Measurements from ENCODE around the gene SAT2.

The SAT2 gene

DNA sequence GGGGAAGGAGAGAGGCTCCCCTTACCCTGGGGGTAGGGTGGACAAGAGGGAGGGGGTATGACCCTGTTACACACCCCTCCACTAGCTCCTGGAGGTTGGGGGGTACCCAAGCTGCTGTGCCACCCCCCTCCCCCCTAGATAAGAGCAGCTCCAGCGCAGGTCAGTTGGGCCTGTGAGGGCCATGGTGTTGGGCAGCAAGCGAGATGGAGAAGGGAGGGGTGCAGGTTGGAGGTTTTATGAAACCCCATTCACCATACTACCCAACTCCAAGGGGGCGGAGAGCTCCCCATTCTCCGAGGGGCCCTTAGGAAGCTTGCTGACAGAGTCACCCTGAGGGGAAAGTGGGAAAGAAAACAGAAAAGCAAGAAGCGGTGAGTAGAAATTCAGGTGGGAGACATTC lies 36.0 kb downstream of the SAT2 start:
- no peak for ATAC-seq (ENCODE audit: low read depth)
- no peaks in the 10 kb centered on the region for H3K4me1 Mint-ChIP-seq
- H3K27ac Mint-ChIP-seq: no peak overlapping the region
- H3K36me3 Mint-ChIP-seq: peaks cover 39% of the 10 kb centered on the region
- no peak for DNase-seq (ENCODE audit: low spot score in 2 of 2)
- no peak overlapping the region for H3K4me3 Mint-ChIP-seq
- no peaks in the 10 kb centered on the region for H3K9me3 Mint-ChIP-seq
- no peaks in the 10 kb centered on the region for H3K27me3 Mint-ChIP-seq

DNA sequence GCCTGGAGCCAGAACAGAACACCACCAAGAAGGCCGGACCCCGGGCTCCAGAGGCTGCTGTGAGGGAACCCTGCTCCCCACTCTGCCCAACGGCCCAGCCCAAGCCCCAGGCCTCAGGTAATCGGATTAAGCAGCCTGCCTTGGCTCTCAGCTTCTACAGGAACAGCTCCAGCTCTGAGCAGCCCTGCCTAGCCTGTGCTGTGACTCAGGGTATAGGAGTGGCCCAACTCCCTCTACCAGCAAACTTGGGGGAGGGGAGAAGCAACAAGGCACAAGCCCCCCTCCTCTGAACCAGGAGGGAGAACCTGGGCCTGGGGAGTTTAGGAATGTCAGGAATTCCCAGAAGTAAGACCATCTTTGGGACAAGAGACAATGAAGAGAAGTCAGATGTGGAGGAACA lies 36.9 kb downstream of the SAT2 start:
- DNase-seq (ENCODE audit: low spot score in 2 of 2) (no peak), ATAC-seq (ENCODE audit: low read depth) (no peak)

DNA sequence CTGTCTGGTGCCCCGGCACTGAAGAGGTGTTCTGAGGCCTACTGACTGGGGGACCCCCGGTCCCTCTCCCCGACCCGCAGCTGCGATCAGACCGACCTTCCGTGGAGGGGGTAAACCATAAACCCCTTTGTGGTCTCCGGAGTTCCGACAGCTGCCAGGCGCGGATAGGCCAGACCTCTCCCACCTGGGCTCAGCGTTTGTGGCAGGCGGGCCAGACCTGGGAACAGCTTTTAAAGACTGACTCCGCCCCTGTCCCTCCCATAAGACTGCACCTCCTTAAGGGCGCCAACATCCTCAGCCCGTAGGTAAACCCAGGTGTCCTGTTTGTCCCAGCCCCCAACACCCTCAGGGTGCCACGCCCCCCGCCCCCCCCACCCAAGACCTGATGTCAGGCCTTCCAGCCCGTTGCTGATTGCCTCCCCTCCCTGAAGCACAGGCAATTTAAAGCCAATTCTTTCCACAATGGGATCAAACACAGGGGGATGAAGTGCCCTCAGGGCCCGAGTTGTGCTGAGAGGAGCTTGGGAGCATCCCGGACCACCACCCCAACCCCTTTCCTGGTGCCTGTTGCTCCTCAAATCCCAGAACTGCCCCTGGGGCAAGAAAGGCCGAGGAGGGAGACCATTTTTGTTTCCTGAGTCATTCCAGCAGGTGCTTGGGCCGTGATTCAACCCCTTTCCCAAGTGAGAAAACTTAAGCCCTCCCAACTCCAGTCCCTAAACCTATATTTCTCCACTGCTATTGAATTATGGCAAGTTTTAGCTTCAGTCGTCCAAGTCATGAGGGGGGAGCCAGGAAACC lies 37.5 kb downstream of the SAT2 start, which contains the start of gene SOX15:
TSS of gene SOX15 (minus strand) at position 204 of the 801 bp plus-strand sequence. CDS start 418 bp downstream, outside the sequence.
- DNase-seq (ENCODE audit: low spot score in 2 of 2) (no peak), ATAC-seq (ENCODE audit: low read depth) (no peak)
- Mint-ChIP-seq H3K4me1 (peaks cover 2% of the 10 kb centered on the region), H3K9me3 (no peaks in the 10 kb centered on the region), H3K27me3 (no peaks in the 10 kb centered on the region), H3K4me3 (no peak within 1 kb of the TSS), H3K27ac (no peak within 1 kb of the TSS), H3K36me3 (peaks cover 32% of the 10 kb centered on the region)

More for the DNA sequence above, 36.9 kb downstream of the SAT2 start:
- H3K4me3 Mint-ChIP-seq: no peak overlapping the region
- no peaks in the 10 kb centered on the region for H3K27me3 Mint-ChIP-seq
- H3K27ac Mint-ChIP-seq: no peak overlapping the region
- H3K36me3 Mint-ChIP-seq: peaks cover 37% of the 10 kb centered on the region
- H3K4me1 Mint-ChIP-seq: peaks cover under 1% of the 10 kb centered on the region
- no peaks in the 10 kb centered on the region for H3K9me3 Mint-ChIP-seq

DNA sequence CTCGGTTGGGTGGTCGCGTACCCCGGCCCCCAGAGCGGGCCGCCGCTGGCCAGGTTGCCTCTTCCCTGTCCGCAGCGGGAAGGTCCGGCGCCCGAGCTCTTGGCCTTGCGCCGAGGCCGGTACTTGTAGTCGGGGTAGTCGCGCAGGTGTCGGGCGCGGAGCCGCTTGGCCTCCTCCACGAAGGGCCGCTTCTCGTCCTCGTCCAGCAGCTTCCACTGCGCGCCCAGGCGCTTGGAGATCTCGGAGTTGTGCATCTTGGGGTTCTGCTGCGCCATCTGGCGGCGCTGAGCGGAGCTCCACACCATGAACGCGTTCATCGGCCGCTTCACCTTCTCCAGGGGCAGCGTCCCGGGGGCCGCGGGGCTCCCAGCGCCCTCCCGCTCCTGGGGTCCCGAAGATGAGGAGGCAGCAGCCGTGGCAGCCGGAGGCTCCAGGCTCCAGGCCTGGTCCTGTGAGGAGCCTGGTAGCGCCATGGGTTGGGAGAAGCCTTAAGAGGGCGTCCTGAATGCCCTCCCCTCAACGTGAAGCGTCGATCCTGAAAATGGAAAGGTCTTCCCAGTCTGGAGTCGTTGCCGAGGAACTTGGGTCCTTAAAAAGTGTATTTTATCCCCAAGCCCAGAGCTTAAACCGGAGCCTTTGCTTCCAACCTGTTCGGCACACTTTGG lies 38.3 kb downstream of the SAT2 start:
- DNase-seq (ENCODE audit: low spot score in 2 of 2): peak; percentile 66 to 74
- no peaks in the 10 kb centered on the region for H3K27me3 Mint-ChIP-seq
- no peak overlapping the region for H3K27ac Mint-ChIP-seq
- ATAC-seq (ENCODE audit: low read depth): peak; percentile 94
- H3K36me3 Mint-ChIP-seq: peaks cover 30% of the 10 kb centered on the region
- peaks cover 6% of the 10 kb centered on the region for H3K4me1 Mint-ChIP-seq
- no peak overlapping the region for H3K4me3 Mint-ChIP-seq
- H3K9me3 Mint-ChIP-seq: no peaks in the 10 kb centered on the region

DNA sequence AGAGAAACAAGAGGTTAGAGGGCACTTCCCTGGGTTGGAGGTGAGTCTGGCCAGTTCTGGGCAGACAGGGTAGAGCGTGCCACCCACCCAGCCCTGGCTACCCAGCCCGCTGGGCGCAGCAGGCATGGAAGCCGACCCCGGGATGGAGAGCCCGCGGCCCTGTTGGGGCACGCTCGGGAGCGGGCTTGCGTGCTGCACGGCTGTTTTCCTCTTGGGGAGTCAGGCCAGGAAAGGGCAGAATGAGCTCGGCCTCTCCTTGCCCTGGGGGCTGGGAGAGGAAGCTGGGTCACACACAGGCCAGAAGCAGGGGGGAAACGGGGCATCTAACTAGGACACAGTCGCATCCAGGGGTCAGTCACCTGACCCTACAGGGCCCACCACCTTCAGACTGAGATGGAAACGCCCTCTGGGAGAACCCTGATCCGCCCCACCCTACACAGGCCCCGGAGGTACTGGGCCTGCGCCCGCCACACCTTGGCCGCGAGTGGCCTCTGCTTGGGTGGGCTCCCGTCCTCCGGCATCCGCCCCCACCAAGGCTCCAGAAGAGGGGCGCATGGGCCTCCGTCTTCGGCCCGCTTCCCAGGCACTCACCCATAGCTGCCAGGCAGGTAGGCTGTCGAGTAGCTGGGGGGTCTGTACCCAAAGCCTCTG lies 38.9 kb downstream of the SAT2 start:
- Mint-ChIP-seq H3K27ac (no peak overlapping the region), H3K36me3 (peaks cover 24% of the 10 kb centered on the region), H3K4me1 (peaks cover 8% of the 10 kb centered on the region), H3K9me3 (no peaks in the 10 kb centered on the region), H3K27me3 (no peaks in the 10 kb centered on the region), H3K4me3 (no peak overlapping the region)
- ATAC-seq (ENCODE audit: low read depth) (no peak), DNase-seq (ENCODE audit: low spot score in 2 of 2) (no peak)

DNA sequence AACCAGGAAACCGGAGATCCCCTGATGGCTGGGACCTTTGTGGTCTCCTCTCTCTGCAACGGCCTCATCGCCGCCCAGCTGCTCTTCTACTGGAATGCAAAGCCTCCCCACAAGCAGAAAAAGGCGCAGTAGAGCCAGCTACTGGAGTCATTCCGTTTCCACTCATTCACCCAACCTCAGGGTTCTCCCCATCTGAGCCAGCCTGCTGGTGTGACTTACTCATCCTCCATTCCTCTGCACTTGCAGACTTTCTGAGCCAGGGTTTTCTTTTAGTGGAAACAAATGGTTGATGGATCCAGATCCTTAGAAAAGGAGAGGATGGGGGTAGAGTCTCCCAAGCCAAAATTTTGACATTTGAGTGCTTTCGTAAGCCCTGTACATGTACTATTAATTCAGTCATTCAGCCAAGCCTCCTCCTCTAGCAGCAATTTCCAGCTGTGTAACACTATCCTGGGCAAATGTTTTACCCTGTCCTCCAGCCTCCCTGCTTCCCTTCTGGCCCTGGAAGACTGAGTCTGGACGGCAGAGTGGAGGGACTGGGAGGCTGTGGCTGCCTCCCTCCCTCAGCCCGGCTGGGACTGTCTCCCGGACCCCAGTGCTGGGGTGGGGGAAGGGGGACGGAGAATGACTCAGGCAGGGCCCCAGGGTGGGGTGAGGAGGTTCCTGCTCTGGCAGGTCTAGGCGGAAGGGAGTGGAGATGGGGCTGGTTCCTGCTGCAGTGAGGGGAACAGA lies 40.0 kb downstream of the SAT2 start:
- no peak for DNase-seq (ENCODE audit: low spot score in 2 of 2)
- H3K4me3 Mint-ChIP-seq: no peak overlapping the region
- H3K9me3 Mint-ChIP-seq: no peaks in the 10 kb centered on the region
- no peak for ATAC-seq (ENCODE audit: low read depth)
- H3K36me3 Mint-ChIP-seq: peaks cover 17% of the 10 kb centered on the region
- H3K27me3 Mint-ChIP-seq: no peaks in the 10 kb centered on the region
- no peak overlapping the region for H3K27ac Mint-ChIP-seq
- H3K4me1 Mint-ChIP-seq: peaks cover 8% of the 10 kb centered on the region

DNA sequence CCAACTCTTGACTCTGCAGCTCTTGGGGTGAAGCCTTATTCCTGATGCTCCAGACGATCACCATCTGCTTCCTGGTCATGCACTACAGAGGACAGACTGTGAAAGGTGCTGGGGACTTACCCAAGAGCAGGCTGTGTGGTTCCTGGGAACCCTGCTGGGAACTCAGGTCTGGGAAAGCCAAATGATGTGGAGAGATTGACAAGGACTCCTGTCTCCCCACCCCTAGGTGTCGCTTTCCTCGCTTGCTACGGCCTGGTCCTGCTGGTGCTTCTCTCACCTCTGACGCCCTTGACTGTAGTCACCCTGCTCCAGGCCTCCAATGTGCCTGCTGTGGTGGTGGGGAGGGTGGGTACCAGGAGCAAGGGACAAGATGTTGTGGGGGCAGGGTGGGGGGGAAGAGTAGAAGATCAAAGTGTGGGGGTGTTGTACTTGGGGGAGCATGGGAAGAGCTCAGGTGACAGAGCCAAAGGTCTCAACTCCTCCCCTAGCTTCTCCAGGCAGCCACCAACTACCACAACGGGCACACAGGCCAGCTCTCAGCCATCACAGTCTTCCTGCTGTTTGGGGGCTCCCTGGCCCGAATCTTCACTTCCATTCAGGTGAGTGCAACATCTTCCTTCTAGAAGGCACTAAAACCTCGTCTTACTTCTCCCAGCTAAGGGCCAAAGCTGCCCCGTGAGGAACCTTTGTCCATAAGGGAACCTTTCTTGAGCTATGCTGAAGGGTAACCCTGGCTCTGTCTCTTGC lies 40.8 kb downstream of the SAT2 start:
- Mint-ChIP-seq H3K4me3 (no peak overlapping the region), H3K36me3 (peaks cover 14% of the 10 kb centered on the region), H3K9me3 (no peaks in the 10 kb centered on the region), H3K4me1 (peaks cover 13% of the 10 kb centered on the region), H3K27ac (no peak overlapping the region), H3K27me3 (no peaks in the 10 kb centered on the region)
- no peak for DNase-seq (ENCODE audit: low spot score in 2 of 2)
- no peak for ATAC-seq (ENCODE audit: low read depth)

DNA sequence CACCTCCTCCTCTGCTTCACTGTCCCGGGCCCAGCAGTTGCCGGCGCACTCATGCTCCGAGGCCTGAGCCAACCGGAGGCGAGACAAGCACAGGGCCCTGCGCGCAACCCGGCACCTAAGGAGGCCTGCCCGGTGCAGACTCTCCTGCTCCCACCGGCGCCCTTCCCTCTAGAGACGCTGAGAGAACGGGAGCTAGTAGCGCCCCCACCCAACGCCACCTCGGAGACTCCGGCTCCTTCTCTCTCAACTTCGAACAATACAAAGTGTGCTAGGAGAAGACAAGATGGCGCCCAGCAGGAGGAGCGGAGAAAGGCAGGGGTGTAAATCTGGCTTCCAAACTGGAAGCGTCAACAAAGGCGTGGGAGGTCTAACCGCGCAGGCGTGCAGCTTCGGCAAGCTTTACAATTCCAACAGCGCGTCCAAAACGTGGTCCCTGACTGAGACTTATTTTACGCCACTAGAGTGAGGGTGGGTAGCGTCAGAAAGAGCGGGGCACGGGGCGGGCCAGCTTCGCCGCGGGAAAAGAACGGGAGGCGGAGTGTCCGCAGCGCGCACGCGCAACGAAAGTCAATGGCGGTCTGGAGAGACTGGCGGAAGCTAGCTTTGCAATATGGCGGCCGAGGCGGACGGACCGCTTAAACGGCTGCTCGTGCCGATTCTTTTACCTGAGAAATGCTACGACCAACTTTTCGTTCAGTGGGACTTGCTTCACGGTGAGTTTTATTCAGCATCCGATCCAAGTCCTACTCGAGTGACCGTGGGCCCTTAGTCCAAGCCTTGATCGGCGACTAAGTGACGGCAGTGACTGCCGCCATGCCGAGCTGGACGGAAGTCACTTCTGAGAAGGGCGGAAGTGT lies 44.1 kb downstream of the SAT2 start, which contains the start of gene MPDU1:
TSS of gene MPDU1 (plus strand) at position 600 of the 857 bp plus-strand sequence. CDS start at position 611, 11 bp downstream.
- Mint-ChIP-seq H3K4me3 (peak within 1 kb of the TSS; percentile 93), H3K9me3 (no peaks in the 10 kb centered on the region), H3K27ac (peak within 1 kb of the TSS; percentile 98), H3K36me3 (peaks cover 9% of the 10 kb centered on the region), H3K4me1 (peaks cover 42% of the 10 kb centered on the region), H3K27me3 (no peaks in the 10 kb centered on the region)
- ATAC-seq (ENCODE audit: low read depth) (peak; percentile 79), DNase-seq (ENCODE audit: low spot score in 2 of 2) (peak; percentile 89 to 93)

DNA sequence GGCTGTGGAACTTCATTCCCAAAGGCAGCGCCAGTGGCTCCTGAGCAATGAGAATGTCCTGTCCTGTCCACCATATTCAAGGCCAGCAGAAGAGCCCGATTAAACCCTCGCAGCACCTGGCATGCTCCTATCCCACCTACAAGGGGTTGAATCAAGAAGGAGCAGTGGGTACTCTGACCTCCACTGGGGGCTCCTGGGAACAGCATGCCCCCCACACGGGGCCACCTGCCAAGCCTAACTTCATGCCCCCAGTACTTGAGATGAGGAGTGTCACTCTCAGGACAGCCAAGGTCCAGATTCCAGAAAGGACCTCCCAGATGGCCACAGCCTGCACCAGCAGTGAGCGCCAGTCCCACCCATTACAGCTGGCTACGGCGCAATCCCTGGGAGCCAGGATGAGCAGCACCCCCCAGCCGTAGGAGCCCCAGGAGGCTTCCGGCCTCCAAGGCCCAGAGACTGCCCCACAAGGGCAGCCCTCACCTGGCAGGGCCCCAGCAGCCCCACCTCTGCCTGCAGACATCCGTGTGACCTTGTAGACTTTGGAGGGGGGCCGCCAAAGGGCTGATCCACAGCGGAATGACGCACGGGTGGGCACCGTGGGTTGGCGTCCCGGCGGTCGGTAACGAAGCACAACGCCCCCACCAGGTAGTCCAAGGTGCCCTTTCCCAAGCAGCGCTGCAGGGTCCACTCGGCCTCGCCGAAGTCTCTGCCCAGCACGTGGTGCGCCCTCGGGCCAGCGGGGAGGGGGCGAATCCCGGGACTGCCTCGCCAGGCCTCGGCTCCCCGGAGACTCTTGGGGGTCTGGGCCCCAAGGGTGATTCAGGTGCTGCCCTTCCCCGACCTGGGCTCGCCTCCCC lies 45.0 kb downstream of the SAT2 start:
- ATAC-seq (ENCODE audit: low read depth): no peak
- peak overlapping the region; percentile 93 for H3K4me3 Mint-ChIP-seq
- no peaks in the 10 kb centered on the region for H3K27me3 Mint-ChIP-seq
- peaks cover 10% of the 10 kb centered on the region for H3K36me3 Mint-ChIP-seq
- no peaks in the 10 kb centered on the region for H3K9me3 Mint-ChIP-seq
- peak overlapping the region; percentile 98 for H3K27ac Mint-ChIP-seq
- H3K4me1 Mint-ChIP-seq: peaks cover 45% of the 10 kb centered on the region
- DNase-seq (ENCODE audit: low spot score in 2 of 2): no peak

DNA sequence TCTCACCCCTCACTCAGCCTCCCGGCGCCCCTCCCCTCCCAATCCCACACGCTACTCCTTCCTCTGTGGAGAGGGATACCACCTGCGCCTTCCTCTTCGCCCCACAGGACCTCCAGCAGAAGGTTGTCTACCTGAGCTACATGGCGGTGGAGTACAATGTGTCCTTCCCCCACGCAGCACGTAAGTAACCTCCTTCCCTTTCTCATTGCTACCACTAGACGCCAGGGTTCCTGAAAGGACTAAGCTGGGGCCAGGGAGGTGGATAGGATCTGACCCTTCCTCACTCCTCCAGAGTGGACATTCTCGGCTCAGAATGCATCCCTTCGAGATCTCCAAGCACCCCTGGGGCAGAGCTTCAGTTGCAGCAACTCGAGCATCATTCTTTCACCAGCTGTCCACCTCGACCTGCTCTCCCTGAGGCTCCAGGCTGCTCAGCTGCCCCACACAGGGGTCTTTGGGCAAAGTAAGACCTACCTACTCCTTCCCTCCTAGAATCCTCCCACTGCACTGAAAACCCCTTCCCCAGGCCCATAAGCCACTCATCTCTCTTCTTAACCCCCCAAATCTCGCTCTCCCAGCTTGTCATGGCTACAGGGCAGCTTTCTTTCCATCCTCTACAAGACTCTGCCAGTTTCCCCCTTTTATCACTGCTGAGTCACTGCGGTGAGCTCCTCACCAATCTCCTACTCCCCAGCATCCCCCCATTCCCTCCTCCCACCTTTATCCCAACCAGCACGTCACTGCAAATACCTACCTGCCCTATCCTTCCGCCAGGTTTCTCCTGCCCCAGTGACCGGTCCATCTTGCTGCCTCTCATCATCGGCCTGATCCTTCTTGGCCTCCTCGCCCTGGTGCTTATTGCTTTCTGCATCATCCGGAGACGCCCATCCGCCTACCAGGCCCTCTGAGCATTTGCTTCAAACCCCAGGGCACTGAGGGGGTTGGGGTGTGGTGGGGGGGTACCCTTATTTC lies 46.7 kb downstream of the SAT2 start:
- Mint-ChIP-seq H3K36me3 (peaks cover 17% of the 10 kb centered on the region), H3K4me3 (peak overlapping the region; percentile 69), H3K9me3 (no peaks in the 10 kb centered on the region), H3K27ac (peak overlapping the region; percentile 64), H3K4me1 (peaks cover 45% of the 10 kb centered on the region), H3K27me3 (no peaks in the 10 kb centered on the region)
- DNase-seq (ENCODE audit: low spot score in 2 of 2) (no peak), ATAC-seq (ENCODE audit: low read depth) (no peak)

Measured in memory B cell (primary cell).